Choroid plexus epithelial cell (primary cell): Measurements from ENCODE around the gene SNRPB.
A peak's percentile ranks its signal among the peaks of the same experiment; 100 is the strongest.

Source experiments
- DNase-seq: peaks from one replicate; pipeline ENCODE4 v3.0.0-alpha.2; 2010; ENCODE audit warnings: low read depth
- H3K4me3 ChIP-seq: 2 replicates; pipeline ENCODE4 v1.5.1; 2011; ENCODE audit warnings: low read depth, mild to moderate bottlenecking, control low read depth, low read length, moderate library complexity
- TF ChIP-seq, protein P1 (sequence below): conservative IDR thresholded peaks from 2 replicates; pipeline ENCODE4 v1.5.1; 2011; ENCODE audit warnings: low read depth, mild to moderate bottlenecking, control low read depth, inconsistent platforms, low read length, moderate library complexity

SNRPB gene

DNA sequence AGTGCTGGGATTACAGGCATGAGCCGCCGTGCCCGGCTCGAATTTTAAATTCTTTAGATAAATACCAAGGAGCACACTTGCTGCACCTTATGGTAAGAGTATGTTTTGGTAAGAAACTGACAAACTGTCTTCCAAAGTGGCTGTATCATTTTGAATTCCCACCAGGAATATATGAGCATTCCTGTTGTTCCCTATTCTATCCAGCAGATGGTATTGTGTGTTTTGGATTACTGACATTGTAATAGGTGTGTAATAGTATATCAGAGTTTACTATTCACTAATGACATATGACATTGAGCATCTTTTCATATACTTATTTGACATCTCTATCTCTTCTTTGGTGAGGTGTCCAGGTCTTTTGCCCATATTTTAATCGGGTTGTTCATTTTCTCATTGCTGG is 49.3 kb downstream of the SNRPB start:
- TF ChIP-seq, protein P1, sequence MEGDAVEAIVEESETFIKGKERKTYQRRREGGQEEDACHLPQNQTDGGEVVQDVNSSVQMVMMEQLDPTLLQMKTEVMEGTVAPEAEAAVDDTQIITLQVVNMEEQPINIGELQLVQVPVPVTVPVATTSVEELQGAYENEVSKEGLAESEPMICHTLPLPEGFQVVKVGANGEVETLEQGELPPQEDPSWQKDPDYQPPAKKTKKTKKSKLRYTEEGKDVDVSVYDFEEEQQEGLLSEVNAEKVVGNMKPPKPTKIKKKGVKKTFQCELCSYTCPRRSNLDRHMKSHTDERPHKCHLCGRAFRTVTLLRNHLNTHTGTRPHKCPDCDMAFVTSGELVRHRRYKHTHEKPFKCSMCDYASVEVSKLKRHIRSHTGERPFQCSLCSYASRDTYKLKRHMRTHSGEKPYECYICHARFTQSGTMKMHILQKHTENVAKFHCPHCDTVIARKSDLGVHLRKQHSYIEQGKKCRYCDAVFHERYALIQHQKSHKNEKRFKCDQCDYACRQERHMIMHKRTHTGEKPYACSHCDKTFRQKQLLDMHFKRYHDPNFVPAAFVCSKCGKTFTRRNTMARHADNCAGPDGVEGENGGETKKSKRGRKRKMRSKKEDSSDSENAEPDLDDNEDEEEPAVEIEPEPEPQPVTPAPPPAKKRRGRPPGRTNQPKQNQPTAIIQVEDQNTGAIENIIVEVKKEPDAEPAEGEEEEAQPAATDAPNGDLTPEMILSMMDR: no peak
- peak; percentile 5 for DNase-seq
- H3K4me3 ChIP-seq: no peak overlapping the region

DNA sequence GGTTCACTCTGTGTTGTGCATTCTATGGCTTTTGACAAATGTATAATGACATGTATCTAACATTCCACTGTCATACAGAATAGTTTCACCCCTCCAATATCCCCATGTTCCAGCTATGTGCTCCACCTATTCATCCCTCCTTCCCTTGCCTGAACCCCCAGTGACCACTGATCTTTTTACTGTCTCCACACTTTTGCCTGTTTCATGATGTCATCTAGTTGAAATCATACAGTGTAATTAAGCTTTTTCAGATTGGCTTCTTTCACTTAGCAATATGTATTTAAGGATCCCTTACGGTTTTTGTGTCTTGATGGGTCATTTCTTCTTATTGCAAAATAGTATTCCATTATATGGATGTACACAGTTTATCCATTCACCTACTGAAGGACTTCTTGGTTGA is 50.1 kb downstream of the SNRPB start:
- no peak overlapping the region for H3K4me3 ChIP-seq
- TF ChIP-seq, protein P1: no peak
- DNase-seq: no peak

DNA sequence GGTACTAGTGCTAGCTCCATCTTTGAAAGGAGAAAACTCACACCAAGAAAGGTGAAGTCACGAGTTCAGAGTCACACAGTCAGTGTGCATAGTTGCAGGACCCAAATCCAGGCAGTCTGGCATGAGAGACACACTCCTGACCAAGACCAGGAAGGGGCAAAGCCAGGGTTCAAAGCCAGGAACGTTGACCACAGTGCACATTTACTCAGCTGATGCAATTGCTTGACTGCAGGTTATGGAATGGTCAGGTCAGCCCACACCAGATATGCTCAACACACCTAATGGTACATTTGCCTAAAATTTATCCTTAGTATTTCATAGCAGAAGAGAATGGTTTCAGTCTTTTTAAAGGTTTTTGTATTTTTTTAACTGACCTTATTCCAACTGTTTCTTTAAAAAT is 52.2 kb downstream of the SNRPB start:
- TF ChIP-seq, protein P1: no peak
- H3K4me3 ChIP-seq: no peak overlapping the region
- no peak for DNase-seq

DNA sequence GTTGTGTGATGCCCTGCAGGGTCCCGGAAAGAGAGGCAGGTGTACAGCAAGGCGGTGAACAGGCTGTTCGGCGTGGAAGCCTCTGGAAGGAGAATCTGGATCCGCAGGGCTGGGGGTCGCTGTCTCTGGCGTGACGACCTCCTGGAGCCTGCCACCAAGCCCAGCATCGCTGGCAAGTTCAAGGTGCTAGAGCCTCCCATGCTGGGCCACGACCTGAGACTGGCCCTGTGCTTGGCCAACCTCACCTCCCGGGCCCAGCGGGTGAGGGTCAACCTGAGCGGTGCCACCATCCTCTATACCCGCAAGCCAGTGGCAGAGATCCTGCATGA is 53.4 kb downstream of the SNRPB start:
- TF ChIP-seq, protein P1: no peak
- no peak overlapping the region for H3K4me3 ChIP-seq
- DNase-seq: no peak

DNA sequence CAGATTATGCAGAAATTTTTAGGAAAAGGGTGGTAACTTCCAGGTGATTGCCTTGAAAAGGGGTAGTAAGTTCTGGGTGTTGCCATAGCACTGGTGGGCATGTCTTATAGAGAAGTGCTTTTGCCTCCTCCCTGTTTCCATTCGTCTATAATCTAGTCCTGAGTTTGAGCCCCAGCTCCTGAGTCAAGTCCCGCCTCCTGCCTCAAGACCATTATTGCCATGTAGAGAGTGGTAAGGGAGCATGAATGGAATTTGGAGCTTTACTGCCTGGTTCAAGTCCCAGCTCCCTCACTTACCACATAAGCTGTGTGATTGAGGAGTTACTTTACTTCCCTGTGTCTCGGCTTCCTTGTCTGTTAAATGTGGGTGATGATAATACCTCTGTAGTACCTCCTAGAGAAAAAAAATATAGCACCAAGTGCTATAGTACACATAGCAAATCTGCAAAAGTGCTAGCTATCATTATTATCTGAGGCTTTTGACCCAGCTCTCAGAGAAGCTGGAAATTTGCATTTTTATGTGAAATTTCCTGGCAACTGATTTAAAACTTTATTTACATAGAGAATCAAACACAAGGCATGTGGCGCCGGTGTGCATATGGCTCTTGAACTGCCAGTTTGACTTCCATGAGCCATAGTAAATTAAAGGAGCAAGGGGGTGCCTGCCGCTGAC is 53.9 kb downstream of the SNRPB start:
- DNase-seq: no peak
- no peak overlapping the region for H3K4me3 ChIP-seq
- TF ChIP-seq, protein P1: no peak
